Measurements from ENCODE around the gene TRHDE.
"Not testable (repeated sequence)": the region's sequence is repeated elsewhere in the genome, so short reads cannot be mapped to it uniquely, and the experiment has no call there.

Gene TRHDE

DNA sequence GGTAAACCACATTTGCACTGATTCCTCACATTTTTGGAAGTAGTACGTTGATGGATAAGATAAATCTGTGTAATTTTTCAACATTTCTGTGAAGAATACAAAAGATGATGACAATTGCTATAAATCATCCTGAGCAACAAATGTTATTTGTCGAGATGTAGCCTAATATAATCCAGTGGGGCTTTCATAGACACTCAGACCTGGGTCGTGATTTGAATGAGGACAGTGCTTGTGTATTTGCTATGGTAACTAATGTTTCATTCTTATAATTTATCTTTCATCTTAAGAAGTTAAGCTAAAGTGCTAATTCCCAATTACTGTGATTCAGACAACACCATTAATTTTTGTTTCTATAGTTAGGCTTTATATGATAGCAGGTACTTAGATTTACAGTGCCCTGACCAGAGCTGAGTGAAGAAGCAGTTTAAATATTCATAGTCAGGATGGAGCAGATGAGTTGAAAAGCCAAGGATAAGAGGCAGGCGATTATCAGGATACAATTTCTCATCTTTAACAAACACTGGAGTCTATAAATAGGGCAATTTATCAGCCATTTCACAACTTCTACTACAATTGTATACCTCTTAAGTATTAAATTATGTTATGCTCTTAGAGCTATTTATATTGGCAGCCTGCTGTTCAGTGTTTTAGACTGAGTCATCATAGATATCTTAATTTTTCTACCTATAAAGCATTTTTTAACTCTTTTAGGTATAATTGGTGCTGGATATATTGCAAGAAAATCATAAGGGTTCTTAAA lies 359.9 kb downstream of the TRHDE start:
- no peak for DNase-seq (ENCODE audit: low read depth)

DNA sequence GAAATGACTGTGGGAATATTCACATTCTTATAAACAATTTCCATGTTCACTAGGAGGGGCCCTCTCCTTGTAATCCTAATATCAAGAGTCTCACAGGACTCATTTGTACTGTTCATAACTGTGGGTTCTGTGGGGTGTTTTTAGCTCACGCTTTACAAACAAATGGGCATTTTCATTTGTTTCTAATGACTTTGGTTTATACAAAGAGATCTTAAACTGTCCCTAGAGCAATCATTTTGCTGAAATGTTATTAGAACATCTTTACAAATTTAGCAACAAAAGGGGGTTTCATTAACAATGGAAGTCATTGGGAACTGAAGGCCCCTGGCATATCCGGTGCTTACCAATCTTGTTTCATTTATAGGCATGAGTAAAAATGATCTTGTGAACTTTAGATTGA lies 370.5 kb downstream of the TRHDE start:
- no peak for DNase-seq (ENCODE audit: low read depth)

DNA sequence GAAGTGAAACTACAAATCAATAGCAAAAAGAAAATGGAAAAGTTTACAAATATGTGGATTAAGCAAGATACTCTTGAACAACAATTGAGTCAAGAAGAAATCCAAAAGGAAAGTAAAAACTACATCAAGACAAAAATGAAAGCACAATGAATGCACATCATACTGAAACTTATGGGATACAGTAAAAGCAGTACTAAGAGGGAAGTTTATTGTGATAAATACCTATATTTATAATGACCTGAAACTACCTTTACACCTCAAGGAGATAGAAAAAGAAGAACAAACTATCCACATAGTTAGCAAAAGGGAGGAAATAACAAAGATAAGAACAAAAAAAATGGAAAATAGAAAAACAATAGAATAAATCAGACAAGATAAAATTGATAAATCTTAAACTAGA lies 375.0 kb downstream of the TRHDE start:
- DNase-seq (ENCODE audit: low read depth) = no peak

DNA sequence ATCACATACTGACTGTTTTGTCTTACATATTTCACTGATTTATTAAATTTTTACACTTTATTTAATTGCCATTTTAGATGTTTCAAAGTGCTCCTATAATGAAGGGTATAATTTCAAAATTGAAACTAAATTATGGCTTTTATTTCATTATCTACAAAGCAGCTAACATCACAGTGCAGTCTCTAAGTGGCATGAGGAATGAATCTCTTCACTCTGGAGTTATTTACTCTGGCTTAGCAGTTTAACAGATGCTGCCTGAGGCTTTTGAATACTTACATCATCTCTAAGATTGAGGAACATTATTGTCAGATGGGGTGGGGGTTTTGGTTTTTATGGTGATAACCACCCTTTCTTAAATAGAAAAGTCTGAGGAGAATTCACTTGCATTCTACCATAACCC lies 386.4 kb downstream of the TRHDE start:
- no peak for DNase-seq (ENCODE audit: low read depth)

DNA sequence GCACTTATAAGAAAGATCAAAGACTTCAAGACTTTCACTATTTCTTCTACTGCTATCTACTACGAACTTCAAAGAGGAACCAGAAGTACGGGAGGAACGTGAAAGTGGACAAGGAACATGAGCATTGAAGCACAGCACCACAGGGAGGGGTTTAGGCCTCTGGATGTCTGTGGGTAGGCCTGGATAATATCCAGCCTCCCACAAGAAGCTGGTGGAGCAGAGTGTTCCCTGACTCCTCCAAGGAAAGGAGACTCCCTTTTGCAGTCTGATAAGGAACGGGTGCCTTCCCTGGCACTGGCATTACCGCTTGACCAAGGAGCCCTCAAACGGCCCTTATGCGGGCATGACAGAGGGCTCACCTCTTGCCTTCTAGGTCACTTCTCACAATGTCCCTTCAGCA lies 388.0 kb downstream of the TRHDE start:
- not testable (repeated sequence) for DNase-seq (ENCODE audit: low read depth)

DNA sequence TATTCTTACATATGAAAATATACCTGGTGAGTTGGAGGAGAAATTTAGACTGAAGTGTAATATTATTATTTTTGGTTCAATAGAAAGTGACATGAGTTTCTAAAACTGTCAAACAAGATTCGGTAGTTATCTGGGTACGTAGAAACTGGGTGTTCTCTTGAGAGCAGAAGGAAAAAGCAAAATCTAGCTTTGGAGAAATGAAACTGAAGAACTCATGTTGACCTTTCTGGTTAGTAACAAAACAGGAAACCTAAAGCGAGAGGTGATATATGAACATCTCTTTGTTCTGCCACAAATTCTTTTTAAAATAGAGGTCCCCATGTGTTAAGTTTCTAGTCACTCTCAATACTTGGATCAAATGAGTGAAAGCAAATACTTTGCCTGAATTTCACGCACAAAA lies 401.7 kb downstream of the TRHDE start:
- DNase-seq (ENCODE audit: low read depth) = no peak

DNA sequence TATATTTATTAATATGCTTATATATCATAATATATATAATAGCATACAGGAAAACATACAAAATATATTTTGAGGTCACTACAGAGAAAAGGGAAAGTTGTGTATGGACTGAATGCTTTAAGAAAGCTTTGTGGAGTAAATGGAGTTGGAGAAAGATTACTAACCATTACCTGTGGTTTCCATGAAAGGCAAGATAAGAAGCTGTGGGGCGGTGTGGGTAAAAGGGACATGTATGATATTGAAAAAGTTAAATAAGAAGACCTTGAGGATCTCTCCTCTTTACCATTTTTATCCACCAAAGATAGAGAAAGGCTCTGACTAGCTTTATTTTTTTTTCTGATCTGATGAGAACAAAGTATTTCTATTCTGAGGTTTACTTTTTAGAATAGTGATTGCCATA lies 404.4 kb downstream of the TRHDE start:
- DNase-seq (ENCODE audit: low read depth) = no peak

DNA sequence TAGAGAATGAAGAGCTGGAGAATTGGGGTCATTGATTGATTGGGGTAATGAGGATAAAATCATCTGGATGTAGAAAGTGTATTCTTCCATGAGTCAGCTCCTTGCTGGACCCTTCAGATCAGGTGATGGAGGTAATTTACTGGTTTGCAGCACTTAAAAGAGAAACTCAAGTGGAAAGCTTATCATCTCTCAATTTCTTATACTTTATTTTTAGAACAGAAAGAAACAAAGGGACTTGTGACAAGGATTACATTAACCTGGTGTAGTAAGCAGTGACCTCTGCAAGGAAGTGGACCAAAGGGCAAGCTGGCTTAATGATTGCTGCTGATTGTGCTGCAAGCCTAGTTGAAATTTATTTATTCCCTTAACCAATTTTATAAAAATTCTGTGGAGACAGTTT lies 405.0 kb downstream of the TRHDE start:
- no peak for DNase-seq (ENCODE audit: low read depth)

DNA sequence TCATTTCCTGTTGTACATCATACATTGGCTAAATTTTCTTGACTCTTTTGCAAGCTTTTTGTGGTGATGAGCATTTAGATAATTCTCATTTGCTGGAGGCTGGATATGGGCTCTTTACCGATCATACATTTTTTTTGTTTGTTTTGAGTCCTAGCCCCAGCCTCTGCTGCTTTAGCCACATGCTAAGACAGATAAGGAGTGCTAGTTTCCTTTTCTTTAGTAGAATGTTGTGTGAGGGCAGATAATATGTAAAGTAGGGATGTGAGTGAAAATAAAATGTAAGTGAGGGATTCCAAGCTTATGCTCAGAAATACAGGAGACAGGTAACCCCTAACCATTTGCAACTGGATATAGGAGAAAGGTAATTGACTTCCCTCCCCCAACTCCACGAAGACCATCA lies 405.7 kb downstream of the TRHDE start:
- DNase-seq (ENCODE audit: low read depth) = no peak

DNA sequence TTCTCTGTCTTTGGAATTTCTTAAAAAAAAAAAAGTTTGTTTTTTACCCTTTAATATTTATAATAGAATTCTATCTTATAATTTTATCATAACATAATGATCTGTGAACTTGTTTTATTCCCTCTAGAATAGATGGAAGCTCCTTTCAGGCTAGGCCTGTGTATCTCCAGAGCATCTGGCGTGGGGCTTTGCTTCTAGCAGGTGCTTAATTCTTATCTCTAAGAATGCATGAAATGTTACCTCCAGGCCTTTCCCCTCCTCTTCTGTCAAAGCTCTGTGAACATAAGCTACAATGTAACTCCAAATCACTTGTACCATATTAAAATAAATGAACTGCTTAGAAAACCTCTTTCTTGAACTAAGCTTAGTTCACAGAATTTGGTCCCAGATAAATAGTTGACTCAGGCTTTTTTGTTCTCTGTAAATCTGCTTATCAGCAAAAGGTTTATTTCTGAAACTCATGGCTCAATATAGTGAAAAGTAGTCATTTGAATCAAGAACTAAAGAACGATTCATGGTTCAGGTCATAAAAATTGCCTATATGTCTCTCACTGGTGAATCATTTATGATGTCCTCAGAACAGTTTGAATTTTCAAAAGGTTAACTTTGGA lies 407.1 kb downstream of the TRHDE start:
- no peak for DNase-seq (ENCODE audit: low read depth)

DNA sequence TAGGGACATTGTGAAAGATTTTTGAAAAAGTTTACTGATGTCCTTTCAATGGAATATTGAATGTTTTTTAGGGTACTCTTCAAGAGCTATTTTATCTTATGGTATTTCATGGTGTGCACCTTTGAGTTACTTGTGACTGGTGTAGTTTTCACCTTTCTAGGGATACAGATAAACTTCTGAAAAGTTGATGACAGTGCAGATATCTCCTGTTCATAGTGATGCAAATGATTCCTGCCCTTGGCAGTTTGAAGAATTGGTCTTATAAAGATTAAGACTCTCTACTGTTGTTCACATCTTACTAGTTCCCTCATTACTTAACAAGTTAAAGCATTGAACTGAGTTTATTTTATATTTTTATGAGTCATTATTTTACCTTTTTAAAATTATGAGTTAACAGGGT lies 408.9 kb downstream of the TRHDE start:
- no peak for DNase-seq (ENCODE audit: low read depth)

DNA sequence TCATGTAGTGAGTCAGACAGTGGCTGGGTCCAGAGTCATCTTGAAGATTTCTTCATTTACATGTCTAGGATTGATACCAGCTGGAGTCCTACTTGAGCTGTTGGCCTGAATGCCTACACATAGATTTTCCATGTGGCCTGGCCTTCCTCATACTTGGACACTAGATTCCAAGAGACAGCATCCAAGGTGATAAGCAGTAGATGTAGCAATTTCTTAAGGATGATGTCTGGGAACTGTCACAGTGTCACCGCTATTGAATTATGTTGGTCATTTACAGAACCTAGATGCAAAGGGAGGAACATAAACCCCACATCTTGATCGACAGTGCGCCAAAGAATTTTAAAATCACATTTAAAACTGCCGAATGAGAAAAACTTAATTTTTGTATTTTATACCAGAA lies 412.3 kb downstream of the TRHDE start:
- DNase-seq (ENCODE audit: low read depth) = no peak

DNA sequence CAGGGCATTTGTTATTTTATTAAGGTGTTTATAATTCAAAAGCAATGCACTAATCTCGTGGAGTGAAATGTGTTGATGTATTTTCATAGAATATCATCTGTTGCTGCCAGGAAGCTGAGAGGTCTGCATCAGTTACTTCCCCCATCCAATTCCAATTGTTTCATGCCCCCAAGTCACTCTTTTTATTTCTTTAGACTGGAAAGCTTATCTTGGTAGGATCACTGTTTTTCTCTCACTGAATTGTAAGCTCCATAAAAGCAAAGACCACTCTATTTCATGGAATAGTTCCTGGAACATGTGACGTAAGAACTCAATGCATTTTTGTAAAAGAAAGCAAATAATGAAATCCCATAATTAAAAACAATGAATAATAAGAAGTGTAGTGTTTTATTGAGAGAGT lies 420.2 kb downstream of the TRHDE start:
- DNase-seq (ENCODE audit: low read depth) = no peak

DNA sequence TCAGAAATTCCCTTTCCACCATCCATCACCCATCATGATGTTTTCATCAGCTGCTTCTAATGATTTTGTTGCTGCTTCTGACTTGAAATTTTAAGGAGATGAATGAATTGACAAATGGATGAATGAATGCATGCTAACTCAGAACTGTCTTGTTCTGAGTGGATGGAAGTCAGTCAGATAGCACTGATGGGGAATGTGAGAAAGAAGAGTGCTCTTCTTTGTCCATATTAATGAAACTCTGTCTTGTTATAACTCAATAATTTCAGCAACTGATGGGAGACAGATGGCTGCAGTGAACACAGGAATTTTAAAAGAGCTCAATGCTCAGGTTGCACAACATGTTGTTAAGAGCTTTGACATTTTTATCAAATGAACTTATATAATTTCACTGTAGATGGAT lies 422.0 kb downstream of the TRHDE start:
- no peak for DNase-seq (ENCODE audit: low read depth)

DNA sequence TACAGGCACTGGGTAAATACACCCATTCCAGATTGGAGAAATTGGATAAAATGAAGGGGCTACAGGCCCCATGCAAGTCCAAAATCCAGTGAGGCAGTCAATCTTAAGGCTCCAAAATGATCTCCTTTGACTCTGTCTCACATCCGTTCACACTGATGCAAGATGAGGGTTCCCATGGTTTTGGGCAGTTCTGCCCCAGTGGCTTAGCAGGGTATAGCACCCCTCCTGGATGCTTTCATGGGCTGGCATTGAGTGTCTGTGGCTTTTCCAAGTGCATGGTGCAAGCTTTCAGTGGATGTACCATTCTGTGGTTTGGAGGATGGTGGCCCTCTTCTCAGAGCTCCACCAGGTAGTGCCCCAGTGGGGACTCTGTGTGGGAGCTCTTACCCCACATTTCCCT lies 427.2 kb downstream of the TRHDE start:
- DNase-seq (ENCODE audit: low read depth) = no peak

DNA sequence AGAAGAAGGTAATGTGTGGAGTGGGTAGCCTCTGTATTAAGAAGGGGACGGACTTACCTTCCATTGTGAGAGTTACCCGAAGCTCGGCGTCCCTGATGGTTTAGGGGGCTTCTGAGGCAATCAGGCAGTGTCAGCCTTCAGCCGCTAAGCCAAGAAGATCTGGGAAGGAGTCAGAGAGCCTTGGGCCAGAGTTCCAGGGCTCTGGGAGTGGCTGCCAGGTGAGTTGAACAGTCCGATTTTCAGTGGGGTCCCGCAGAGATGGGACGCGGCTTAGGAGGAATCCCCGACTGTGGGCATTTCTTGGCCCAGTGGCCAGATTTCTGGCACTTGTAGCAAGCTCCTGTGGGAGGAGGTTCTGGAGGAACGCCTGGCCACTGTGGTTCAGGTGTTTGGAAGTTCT lies 439.9 kb downstream of the TRHDE start:
- DNase-seq (ENCODE audit: low read depth) = not testable (repeated sequence)

DNA sequence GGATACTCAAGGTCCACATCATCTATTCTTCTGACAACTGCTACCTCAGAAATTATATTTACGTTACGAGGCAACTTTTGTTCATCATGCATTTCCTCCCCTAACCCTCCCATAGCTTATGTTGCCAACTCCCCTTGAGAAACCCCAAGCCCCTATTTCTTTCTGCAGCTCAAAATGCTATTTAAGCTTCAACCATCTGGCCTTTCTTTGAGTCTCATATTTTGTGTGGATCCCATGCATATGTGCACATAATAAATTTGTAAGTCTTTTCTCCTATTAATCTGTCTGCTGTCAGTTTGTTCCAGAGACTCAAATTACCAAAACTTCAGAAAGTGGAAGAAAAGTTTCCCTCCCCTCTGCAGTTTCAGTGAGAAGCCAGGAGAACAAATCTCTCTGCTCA lies 444.1 kb downstream of the TRHDE start:
- no peak for DNase-seq (ENCODE audit: low read depth)

DNA sequence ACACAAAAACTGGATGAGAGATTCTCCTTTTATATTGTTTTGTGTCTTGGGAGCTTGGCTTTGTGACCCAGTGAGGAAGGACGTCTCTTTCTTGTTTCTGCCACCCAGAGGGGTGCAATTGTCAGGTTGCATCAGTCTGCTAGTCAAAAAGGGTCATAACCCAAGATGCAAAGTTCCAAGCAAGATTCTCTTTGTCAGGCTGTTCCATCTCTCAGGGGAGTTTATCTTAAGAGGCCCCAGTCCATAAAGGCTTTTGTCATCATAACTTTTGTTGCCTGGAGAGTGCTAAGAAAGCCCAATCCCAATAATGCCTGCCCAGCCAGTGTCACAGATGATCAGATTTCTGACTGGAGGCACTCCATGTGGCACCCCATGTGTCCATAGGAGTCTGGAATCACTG lies 444.9 kb downstream of the TRHDE start:
- DNase-seq (ENCODE audit: low read depth) = no peak

Measured in GM04504 (cell line).